Measurements from ENCODE around the gene ISG20.
"Not testable (repeated sequence)": the region's sequence is repeated elsewhere in the genome, so short reads cannot be mapped to it uniquely, and the experiment has no call there.

ISG20 gene

GRCh38 chr15:88637841-88638625 lies 783 bp upstream of the ISG20 start:
- no peak for DNase-seq

DNA sequence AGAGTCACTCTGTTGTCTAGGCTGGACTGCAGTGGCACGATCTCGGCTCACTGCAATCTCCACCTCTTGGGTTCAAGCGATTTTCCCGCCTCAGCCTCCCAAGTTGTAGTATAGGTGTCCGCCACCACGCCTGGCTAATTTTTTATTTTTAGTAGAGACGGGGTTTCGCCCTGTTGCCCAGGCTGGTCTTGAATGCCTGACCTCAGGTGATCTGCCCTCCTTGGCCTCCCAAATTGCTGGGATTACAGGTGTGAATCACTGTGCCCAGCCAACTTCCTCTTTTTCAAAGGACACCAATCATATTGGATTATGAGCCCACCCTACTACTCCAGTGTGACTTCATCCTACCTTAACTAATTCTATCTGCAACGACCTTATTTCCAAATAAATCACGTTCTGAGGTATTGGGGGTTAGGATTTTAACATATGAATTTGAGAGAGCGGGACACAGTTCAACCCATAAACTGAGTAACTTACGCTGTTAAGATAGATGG lies 3.2 kb downstream of the ISG20 start:
- DNase-seq: no peak

DNA sequence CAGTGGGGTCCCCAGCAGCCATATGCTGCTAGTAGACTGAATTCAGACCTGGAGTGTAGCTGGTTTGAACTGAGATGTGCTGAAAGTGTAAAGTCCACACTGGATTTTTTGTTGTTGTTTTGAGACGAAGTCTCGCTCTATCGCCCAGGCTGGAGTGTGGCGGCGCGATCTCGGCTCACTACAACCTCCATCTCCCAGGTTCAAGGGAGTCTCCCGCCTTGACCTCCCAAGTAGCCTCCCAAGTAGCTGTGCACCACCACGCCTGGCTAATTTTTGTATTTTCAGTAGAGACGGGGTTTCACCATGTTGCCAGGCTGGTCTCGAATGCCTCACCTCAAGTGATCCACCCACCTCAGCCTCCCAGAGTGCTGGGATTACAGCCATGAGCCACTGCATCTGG lies 3.7 kb downstream of the ISG20 start:
- not testable (repeated sequence) for DNase-seq

GRCh38 chr15:88644741-88645140 lies 5.9 kb downstream of the ISG20 start:
- no peak for DNase-seq

- no peak for DNase-seq
Observed at GRCh38 chr15:88645171-88646087, 6.6 kb downstream of the ISG20 start.

GRCh38 chr15:88646088-88646405 lies 7.2 kb downstream of the ISG20 start:
- no peak for DNase-seq

DNA sequence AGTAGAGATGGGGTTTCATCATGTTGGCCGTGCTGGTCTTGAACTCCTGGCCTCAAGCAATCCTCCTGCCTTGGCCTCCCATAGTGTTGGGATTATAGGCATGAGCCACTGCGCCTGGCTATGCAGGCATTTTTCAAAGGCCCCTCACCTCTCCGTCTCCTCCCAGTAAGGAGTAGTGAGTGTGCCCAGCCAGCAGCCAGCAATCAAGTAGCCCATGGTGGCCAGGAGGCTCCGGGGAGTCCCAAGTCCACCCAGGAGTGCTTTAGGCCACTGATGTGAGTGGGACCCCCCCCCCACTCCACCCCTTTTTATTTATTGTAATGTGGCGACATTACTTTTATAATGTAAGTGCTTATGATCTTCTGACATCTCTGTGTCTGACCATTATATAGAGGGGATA lies 8.1 kb downstream of the ISG20 start:
- DNase-seq: no peak

DNA sequence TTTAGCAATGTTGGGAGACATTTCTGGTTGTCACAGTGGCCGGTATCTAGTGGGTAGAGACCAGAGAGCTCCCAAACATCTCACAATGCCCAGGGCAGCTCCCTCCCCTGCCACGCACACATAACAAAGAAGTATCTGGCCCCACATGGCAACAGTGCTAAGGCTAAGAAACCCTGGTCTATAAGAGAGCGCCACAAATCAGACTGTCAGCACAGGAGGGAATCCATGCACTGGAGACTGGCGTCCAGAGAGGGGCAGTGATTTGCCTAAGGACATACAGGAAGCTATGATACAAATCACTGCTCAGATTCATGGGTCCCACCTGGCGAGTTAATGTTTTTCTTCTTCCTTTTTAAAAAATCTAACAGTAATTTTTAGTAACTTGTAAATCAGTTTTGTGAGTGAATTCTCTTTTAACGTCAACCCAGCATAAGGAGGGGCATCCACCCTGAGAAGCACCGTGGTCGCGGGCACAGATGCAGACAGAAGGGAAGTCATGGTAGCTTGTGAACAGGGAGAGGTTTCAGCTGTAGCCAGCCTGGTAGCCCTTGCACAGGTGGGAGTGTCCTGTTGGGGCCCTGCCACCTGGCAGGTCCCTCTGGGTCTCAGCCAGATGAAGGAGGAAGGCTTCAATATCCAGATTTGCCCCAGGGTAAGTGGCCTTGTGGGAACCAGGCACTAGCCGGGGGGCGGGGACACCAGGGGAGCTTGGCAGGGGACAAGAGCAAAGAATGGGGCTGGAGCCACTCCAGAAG lies 8.7 kb downstream of the ISG20 start:
- no peak for DNase-seq

DNA sequence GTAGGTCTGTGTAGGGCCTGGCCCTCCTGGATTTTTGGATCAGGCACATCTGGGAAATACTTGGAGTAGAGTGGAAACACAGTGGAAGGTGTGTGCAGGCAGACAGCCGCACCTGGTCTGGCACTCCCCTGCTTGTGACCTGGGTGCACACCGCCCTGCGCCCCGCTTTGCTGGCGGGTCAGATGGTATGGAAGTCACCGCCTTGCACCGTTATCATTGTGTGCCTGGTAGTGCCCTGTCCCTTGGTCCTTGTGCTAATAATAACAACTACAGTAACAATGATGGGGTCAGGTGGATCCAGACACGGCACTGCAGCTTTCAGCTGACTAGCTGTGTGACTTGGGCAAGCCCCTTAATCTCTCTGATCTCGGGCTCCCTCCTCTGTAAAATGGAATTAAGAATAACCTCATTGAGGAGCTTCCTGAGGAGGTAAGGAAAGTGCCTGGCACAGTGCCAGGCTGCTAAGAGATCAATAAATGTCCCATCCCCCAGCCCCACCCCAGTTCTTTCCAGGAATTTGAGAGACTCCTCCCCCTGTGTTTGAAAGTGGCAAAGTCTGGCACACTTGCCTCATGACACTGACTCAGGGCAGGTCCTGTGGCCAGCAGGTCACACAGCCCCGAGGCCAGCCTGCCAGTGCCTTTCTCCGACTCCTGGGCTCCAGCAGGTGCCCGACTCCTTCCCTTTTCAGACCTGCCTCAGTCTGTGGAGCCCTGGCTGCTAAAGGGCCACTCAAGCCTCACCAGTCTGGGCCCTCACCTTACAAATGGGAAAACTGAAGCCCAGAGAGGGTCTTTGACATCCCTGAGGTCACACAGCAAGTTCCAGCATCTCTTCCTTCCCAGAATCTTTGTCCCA lies 9.8 kb downstream of the ISG20 start:
- no peak for DNase-seq

DNA sequence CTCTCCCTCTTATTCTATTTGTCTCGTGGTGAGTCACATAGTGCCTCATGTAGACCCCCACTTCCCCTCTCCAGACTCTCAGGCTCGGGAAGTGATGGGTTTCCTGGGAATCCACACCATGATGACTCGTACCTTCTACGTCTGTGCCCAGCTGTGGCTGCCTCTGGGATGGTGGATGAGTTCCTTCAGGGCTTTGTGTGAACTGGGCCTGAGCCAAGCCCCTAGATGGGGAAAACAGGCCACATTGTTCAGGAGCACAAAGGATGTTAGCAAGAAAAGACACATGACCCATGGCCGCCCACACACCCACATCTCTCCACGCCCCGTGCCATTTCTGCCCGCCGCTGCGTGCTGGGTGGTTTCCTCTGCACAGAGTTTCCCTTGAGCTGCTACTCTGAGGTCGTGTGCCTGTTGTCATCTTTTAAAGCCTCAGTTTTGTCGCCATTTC lies 10.5 kb downstream of the ISG20 start:
- no peak for DNase-seq

- DNase-seq: no peak
Observed at GRCh38 chr15:88649753-88650551, 11.1 kb downstream of the ISG20 start.

DNA sequence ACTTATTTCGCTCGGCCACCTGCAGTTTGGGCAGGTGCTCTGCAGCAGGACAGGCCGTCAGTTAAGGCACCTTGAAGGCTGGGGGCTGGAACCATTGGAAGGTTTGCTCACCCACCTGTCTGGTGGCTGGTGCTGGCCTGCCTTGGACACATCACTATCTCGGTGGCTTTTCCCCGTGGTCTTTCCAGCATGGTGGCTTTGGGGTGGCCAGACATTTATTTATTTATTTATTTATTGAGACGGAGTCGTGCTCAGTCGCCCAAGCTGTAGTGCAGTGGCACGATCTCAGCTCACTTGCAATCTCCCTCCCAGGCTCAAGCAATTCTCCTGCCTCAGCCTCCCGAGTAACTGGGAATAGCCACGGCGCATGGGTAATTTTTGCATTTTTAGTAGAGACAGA lies 11.7 kb downstream of the ISG20 start:
- no peak for DNase-seq

GRCh38 chr15:88651136-88651732 lies 12.4 kb downstream of the ISG20 start:
- no peak for DNase-seq

- no peak for DNase-seq
Observed at GRCh38 chr15:88651971-88652370, 13.2 kb downstream of the ISG20 start.

DNA sequence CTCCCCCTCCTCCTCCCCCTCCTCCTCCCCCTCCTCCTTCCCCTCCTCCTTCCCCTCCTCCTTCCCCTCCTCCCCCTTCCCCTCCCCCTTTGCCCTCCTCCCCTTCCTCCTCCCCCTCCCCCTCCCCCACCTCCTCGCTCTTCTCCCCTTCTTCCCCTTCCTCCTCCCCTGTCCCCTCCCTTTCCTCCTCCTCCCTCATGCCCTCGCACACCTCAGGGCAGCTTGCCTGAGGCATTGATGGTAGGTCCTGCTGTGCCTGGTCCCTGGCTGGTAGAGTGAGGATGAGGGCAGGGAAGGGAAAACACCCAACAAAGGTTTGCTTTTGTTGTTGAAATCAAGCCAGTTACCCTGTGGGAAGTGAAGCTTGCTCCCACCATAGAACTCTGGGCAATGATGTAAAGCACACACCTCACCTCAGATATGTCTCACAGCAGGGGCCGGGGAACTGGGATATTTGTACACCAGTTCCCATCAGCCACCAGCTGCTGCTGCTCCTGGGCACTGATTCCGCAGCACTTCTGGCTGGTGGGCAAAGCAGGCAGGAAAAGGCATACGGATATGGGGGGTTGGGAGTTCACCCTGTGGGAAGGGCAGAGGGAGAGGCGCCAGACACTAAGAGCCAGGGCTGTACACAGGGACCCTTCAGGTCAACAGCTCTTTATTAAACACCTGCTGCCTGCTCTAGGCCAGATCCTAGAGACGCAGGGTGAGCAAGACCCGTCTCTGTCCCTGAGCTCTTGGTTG lies 13.8 kb downstream of the ISG20 start:
- no peak for DNase-seq

DNA sequence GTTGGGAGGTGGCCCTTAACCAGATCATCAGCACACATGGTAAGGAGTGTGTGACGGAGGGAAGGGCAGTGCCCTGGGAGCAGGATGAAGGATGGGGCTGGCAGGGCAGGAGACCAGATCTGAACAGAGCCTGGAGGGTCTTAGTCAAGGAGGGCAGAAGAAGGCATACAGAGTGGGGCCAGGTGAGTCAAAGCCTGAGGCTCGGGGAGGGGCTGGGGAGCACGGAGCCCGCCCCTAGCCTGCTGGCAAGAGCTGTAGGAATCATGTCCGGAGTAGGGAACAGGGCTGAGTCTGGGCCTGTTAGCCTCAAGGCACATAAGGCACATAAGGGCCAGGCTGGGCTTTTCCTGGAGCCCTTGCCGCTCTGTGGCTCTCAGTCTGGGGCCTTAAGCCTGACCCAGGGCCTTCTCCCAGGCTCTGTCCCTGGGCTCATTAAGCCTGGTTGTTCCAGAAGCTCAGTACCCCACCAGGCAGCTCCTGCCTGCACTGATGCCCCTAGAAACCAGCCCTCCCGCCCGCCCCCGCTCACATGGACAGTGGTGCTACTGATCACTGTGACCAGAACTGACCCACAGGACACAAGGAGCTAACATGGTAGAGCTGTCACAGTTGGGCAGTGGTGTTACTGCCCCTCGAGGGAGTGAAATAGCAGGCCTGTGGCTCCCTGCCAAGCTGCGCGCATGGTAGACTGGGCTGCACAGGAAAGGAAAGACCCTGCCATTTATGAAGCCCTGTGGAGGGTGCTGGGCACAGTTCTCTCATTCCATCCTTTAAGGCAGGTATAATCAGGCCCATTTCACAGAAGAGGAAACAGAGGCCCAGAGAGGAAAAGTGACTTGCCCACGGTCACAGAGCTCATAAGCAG lies 14.6 kb downstream of the ISG20 start:
- no peak for DNase-seq

DNA sequence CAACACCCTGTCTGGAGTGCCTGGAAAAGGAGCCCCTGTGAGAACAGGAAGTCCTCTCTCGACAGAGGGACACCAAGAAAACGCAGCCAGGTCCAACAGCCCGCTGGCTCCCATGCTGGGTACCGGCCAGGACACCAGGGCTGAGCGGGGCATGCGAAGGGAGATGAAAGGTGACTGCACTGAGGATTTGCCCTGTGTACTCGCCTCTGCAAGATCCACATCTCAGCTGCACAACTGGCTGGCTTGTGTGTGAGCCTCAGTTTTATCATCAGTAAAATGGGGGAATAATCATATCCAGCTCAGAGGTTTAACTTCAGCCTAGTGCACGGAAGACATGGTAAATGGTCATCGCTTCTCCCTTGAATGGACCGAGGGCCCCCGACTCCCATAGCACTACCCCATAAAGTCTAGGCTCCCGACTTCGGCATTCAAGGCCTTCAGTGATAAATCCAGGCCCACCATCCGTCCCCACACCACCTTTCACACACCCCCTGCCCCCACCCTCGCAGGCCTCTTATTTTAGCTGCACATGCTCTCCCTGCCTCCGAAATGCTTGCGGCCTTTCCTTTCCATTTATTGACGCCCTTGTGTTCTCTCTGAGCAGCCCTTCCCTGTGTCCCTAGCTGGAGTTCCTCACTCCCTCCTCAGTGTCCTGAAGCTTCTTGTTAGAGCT lies 15.8 kb downstream of the ISG20 start:
- DNase-seq: no peak

DNA sequence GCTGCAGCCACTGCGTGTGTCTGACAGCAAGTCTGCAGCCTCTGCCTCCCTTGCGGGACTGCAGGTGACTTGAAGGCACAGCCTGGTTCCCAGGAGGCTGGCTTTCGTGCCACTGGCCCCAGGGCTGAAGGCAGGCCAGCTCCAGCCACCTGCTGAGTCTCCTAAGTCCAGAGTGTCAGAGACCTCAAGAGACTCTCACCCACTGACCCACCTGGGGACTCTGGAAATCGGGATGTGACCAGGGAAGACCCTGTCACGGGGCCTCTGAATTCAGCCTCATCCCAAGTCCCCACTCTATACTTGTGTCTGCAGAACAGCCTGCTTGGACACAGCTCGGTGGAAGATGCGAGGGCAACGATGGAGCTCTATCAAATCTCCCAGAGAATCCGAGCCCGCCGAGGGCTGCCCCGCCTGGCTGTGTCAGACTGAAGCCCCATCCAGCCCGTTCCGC lies 16.3 kb downstream of the ISG20 start:
- DNase-seq: no peak
